C4-2B (cell line): ENCODE data around the gene ALOXE3.

Experiments
- CTCF ChIP-seq: fragments of 450-650 bp; conservative IDR thresholded peaks from 2 replicates; pipeline ENCODE4 v1.5.1; 2017; ENCODE audit warnings: mild to moderate bottlenecking
- ZFX ChIP-seq: fragments of 450-650 bp; IDR thresholded peaks from 2 replicates; pipeline ENCODE4 v1.6.1; 2017

DNA sequence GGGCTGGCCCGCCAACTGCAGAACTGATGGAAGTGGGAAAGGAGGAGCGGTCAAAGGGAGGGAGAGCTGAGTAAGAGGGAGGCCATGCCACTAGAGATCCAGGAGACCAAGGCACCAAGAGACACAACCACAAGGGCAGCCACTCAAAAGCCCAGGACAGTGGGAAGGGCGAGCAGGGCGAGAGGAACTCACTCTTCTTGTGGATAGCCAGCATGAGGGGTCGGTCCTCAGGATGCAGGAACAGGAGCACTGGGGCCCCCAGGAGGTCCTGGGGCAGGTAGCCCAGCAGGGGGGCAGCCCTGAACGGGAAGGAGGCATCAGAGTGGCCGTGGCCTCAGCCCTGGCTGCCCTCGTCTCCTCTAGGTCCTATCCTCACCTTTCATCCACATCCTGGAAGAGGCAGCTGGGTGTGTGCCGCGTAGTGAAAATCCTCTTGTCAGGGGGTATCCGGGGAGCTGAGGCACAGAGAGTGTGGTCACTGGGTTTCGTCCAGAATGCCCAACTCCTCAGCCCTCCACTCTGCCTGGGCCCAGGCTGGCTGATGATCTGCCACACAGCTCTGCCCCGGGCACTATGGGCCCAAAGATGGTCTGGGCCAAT lies 29.6 kb upstream of the ALOXE3 start:
- TF ChIP-seq CTCF (no peak), ZFX (no peak)
